H4 (cell line): ENCODE results near the gene CSMD2. TPM values are rescaled to one million over a fixed set of nuclear protein-coding genes. Genes with fewer than 3 reads are reported as not detected.

ENCODE experiments used
- DNase-seq: peaks from one replicate; pipeline ENCODE4 v3.0.0-alpha.2; 2015; ENCODE audit warnings: low spot score
- total RNA-seq: library from RNA; depleted of rRNA; stranded (reverse); fragments of >200 nt; shearing (Covaris generic); gene quantifications from 2 replicates; pipeline ENCODE4 v1.2.3, GENCODE V29; 2014

The CSMD2 gene
- total RNA-seq, 1 experiment from 2014 or later: not detected

DNA sequence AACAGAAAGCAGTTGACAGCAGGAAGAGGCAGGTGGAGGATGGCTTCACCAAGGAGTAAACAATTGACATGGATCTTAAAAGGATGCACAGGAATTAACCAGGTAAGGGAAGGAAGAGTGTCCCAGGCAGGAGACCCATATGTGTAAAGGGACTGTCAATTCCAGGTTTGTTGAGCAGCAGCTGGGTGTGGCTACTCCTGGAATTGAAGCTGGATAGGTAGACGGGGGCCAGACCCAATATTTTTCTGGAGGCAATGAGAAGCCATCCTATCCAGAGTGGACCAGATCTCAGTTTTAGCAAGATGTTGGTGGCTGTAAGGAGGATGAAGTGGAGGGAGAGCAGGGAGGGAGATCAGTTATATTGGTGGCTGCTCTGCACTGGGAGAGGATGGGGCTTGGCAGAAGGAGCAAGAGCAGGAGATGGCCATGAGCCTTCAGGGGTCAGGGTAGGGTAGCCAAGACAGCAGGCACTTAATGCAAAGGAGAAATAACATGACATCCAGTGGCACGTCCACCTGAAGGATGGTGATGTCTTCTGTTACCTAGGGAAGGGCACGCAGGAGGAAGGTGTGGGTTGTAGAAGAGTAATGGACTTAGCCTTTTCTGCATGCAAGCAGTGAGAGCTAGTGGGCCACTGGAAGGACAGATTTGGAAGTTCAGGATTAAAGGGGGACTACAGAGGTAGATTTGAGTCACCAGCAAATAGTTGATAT is 447.9 kb downstream of the CSMD2 start:
- DNase-seq: no peak

DNA sequence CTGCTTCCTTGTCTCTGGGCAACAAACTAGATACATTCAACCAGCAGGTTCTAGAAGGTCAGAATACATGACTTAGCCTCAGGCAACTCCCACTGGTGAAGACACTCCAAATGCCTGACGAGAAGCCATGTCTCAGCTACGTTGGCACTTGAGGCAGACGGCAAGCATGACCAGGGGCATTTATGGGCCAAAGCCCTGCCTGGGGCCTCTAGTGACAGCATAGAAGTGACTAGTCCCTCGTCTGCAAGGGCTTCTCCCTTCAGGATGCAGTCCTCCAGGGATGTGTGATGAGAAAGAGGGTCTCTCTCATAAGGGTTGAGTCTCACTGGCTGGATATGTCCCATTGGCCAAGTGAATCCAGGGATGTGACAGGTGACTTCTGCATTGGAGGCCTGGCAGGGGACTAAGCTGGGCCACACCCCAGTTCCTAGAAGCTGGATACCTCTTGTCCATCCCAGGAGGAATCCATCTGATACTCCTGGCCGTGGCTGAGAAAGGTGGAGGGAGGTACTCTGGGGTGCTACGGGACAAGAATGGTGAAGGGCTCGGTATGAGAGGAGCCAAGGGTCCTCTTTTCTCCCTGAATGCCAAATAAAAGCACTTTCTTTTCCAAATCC is 449.7 kb downstream of the CSMD2 start:
- DNase-seq: no peak

DNA sequence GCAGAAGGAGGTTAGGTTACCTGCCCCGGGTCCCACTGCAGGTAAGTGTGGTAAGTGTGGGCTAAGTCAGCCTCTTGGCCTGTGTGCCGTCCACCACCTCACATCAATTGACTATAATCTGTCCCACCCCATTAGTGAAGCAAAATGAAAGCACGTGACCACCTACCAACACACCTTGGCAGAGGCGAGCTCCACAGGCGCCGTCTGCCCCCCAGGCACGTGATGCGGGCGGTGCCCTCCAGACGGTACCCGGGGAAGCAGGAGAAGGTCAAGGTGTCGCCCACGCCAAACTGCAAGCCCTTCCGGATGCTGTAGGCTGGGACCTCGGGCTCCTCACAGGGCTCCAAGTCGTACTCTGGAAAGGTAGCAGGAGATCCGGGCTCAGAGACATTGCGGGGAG is 450.6 kb downstream of the CSMD2 start:
- DNase-seq: no peak

DNA sequence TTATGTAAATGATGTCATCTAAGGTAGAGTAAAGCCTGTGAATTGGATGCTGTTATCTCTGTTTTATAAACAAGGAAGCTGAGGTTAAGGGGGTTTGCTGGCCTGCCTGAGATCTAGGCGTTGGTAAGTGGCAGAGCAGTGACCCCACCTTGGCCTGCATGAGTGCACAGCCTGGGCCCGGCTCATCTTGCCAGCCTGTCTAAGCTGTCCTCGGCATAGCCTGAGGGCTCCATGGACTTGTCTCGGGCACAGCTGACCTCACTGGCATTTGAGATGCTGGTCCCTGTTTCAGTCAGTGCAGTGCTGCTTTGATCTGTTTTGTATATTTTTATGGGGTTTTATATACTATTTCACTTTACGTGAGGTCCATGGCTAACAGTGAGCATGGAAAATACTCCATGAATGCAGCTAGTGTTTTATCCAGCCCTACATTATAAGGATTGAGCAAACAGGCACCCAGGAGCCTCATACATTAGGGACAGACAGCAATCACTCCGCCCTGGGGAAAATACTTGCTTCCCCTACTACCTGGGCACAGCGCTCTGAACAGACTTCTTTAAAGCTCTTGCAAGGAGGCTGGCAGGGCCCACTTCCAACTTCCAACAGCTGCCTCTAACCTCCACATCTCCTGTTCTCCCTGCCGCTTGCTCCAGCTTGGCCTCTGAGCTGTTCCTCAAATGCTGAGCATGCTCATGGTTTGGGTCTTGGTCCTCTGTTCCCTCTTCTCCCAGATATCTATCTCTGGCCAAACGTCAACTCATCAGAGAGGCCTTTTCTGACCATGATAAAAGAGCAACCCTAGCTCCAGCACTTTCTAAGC is 451.8 kb downstream of the CSMD2 start:
- no peak for DNase-seq

DNA sequence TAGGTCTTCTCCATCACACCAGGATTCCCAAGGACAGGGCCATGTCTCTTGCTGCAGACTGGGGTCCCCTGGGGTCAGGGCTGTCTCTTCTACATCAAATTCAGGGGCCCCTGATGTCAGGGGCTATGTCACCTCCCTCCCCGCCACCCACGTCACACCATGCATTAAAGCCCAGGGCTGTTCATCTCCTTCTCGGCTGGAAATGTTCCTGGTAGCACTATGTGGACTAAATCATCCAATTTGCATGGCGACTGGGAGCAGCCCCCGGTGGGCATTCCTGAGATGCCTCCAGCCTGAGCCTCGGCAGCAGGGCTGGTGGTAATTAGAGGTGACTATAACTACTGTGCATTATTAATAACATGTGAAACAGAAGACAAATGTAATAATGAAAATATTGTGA is 452.8 kb downstream of the CSMD2 start:
- DNase-seq: no peak

DNA sequence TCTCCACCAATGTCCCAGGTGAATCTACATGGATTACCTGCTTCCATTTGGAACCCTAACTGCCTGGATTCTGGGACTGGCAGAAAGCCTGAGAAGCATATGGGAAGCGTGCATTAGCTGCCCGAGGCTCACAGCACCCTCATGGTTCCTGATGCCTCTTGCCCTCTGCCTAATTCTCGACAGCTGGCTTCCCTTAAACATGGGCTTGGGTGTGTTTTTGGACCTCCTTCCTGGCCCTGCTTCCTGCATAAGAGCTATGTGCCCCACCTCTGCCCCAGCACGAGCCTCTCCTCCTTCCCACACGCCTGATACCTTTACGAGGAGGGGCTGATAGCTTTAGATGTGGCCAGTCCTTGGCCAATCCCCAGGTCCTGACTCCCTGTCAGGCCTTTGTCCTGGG is 453.5 kb downstream of the CSMD2 start:
- no peak for DNase-seq

DNA sequence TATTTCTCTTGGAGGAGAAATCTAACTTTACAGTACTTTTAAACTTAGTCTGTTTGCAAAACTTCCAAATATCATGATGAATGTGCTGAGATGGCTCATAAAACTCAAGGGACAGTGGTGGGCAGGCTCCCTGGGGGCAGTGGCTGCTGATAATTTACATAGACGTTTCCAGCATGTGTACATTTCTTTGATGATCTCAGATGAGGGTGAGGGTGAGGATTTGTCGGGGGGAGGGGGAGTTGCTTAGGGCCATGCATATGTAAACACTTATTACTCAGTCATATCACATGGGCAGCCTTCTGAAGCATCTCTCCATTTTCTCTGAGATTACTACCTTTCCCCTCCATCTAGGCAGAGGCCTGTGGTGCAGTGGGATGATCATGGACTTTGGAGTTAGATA is 454.1 kb downstream of the CSMD2 start:
- DNase-seq: no peak

DNA sequence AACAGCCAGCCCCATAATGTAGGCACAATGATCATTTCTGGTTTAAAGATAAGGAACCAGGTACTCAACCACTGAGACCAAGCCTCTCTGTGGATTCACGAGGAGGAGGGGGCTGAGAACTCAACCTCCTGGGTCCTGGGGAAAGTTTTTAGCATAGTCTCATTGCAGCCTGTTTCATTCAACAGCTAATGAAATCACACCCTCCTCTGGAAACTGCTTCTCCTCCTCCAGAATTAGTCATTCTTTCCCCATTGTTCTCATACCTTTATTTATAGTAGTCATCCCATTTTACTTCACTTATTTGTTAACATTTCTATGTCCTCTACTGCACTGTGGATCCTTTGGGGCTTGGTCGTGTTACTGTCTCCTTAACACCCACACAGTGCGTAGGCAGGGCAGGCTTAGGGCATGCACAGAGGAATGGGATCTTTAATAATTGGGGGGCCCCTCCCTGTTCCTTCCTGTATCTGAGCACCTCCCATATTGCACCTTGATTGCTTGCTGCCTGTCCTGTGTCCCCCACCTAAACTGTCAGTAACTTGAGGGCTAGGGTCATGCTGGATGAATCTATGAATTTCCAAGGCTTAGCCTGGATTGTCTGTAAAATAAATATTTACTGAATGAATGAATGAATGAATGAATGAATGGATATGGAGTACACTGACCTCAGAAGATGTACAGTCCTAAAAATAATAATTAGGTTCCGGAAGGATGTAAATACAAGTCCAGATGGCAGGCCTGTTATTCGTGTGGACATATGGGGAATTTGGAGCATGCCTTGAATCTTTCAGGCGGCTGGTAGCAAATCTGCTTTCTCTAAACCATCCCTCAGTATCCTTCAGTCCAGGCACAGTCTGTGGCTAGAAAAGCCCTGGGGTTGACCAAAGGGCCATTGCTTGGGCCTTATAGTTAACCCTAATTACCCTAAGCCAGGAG is 455.0 kb downstream of the CSMD2 start:
- no peak for DNase-seq

DNA sequence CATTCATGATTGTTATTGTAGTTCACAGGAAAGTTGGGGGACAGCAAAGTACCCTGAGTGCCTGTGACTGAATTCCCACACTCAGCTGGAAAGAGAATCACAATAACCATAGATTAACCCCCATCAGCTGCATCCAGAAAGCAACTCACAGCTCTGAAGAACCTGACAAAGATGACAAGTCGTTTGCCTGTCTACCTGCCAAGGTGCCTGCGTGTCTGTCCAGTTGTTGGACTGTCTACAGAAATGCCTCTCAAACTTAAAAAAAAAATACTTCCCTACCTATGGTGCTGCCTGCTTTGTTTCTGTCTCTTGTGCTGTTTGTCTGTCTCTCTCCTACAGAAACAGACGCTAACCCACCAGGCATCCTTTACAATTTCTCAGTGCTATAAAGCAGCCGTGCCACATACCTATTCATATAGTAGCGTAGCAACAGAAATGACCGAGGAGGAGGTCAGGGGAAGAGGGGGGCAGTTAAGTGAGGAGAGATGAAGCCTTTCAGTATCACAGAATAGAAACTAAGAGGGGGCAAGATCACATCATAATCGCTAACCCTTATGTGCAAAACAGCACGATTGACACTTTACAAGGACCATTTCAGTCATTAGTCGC is 455.8 kb downstream of the CSMD2 start:
- no peak for DNase-seq

DNA sequence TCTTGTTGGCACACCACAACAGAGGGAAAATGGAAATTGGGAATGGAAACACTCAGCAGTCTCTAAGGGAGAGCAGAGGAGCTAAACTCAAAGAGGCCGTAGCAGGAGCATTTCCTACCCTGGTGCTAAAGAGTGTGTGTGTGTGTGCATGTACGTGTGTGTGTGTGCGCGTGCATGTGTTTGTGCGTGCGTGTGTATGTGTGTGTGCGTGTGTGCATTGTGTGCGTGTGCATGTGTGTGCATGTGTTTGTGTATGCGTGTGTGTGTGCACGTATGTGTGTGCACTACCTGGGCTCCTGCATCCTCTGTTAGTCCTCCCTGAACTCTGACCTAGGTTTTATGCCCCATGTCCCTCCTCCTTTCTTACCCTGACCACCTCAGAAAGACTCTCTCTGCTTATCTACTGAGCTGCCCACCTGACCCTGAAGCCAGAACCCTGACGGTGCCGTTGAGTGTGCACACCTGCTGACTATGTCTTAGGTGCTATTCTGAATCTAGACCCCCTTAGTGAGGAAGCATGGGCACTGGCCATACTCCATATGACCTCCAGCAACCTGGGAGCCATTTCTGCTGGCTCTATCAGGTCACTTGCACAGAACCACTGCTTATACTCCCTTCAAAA is 458.3 kb downstream of the CSMD2 start:
- DNase-seq: no peak

DNA sequence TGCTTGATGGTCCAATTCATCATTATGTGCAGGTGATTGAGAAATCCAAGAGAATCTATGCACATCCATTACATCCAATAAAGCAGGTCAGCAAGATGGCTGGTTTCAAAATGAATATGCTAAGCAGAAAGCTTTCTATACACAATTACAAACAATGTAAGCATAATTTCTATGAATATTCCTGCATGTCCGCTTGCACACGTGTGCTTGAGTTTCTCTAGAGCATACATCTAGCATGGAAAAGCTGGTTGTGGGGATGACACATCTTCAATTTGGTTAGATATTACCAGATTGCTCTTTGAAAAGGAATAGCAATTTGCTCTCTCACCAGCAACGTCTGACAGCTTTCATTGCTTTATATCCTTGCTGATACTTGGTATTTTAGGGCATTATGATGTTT is 461.6 kb downstream of the CSMD2 start:
- DNase-seq: no peak

DNA sequence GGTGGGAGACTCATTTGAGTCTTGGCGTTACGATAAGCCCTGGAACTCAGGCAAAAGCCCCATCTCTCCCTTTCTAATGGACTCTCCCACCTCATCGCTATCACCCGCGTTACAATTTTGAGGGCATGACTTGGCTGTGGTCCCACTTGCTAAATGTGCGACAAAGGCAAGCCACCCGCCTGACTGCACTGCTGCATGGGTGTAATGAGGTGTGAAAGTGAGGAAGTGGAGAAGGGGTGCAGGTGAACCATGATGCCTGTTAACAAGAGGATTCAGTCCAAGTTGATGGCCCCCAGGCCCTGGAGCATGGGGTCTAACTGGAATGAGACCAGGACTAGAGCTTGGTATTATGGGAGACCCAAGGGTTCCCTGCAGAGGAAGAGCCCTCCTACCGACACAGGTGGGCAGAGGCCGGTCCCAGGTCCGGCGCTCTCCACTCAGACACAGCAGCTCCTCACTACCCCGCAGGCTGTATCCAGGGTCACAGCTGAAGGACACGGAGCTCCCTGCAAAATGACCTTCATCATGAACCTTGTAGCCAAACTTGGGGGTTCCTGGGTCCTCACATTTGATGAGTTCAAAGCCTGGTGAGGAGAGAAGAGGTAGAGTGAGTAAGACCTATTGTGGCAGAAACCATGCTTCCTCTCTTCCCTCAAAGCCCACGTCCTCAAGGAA is 466.5 kb downstream of the CSMD2 start:
- DNase-seq: no peak

DNA sequence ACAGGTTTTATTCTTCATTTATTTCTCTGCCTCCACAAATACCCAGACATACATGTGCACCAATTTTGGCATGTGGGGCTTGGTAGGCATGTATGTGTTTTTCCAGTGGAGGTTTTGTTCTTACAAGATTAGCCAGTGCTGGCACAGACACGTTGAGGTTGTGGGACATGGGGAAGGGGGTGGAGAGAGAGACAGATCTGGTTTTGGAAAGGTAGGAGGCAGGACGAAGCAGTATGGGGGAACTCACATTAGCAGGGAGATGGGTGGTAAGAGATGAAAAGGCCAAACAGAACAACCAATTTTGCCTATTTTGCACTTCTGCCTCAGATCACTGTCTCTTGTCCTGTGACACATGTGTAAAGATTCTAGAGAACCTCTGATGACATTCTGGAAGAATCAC is 467.2 kb downstream of the CSMD2 start:
- no peak for DNase-seq

DNA sequence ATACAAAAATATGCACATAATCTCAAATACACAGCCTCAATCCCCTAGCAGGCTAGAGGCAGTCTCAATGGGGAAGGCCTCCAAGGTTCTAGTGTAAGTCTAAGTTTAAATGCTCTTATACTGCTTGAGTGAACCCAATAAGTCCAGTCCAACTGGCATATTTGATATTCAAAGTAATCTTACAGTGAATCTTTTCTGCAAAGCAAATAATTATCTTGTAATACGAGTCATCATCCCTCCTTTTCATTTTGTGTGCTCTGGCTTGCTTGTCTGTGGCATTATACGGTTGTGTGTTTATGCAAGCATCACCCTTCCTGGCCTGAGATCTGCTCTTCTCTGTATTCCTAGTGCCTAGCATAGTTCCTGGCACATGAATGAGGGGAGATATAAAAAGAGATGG is 468.1 kb downstream of the CSMD2 start:
- no peak for DNase-seq

DNA sequence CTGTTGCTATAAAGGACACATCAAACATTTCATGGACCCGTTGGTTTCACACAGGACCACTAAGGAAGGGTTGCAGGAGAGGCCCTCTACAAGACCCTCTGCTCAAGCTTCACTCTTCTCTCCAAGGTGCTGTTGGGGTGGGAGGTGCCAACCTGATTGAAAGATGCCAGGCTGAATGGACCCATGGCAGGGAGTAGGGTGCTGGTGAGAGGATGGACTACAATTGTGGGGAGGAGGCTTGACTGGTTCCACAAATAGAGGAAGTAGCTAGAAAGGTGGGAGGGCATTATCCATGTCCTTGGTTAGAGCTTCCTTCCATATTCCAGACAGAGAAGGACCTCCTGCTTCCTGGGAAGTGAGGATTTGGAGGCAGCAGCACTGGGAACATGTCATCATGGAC is 468.7 kb downstream of the CSMD2 start:
- no peak for DNase-seq

DNA sequence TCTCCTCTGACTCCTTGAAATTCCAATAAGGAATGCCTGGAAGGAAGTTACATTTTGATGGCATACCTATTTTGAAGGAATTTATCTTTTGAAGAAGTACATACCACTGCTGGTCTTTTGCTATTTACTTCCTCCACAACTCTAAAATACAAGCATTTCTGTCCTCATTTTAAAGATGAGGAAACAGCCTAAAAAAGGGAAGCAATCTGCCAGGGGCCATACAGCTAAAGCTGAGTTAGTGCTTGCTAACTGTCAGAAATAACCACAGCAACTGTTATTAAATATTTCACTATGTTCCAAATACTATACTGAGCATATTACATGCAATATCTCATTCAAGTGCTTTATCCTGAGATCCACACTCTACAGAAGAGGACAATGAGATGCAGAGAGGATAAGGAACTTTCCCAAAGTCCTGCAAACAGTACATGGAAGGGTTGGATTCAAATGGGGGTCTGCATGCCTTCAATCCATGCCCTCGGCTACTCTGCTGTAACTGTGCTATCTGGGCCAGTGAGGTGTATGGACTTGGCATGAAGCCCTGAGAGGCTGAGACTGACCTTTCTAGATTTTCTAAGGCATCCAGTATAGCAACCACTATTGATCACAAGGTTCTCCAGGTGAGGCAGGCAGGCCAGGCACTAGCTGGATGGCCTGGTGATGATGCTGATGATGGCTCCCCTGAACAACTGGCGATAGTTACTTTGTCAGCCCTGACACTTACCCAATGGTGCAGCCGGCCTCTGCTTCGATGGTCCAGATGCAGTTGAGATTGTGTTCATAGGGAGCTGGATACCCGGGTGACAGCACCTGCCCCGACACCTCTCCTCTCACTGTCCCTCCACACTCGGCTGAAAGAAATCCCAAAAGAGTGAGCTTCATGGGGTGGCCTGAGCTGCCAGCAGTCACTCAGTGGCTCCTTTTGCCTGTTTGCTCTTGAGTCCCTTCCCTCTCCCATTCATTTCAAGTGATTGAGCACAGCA is 472.5 kb downstream of the CSMD2 start:
- DNase-seq: no peak

DNA sequence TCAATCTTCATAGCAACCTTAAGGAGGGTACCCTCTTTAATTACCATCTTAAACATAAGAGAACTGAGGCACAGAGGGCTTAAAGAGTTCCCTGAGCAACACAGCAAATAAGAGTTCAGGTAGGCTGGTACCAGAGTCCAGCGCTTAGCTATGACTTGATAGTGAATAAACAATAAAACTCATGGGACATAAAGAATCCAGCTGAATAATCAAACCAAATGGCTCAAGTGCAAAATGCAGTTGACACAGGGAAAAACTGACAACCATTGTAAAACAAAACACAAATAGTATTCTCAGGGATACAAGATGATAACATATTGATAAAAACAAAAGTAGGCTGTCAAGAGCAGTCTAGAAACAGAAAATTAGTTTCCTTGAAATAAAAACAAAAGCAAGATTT is 478.0 kb downstream of the CSMD2 start:
- no peak for DNase-seq

DNA sequence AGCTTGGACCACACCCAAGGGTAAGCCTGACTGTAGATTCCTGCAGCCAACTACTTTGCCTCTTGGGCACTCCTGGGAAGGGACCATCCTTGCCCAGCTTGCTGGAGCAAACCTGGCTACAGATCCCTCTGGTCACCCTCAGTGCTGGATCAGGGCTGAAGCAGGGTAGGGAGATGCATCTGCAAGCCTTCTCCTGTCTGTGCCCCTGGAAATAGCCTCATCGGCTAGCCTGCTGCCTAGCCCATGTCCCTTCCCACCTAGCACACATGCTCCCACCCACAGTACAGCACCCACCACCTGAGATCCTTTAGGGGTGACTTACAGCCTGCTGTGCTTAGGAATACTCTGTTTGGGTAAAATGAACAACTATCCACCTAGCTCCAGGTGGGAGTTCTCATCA is 478.5 kb downstream of the CSMD2 start:
- DNase-seq: no peak

DNA sequence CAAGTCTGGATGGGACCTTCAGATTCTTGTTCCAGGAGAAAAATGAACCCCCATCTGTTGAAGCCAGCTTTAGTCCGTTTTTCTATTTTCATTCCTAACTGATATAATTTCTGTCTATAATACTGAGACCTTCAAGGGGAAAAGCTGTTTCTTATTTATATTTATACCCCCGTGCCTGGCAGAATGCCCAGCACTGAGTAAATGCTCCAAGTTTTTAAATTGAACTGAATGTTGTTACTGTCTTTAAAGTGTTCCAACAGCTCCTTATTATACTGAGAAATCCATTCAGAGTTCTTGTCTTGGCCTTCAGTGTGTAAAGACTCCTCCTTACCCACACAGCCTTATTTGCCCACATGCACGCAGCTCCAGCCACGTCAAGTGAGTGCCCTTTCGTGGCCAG is 479.8 kb downstream of the CSMD2 start:
- DNase-seq: no peak
